Activated B cell treated with CpG ODN at 0.5 μM for 24 hours (primary cell): ENCODE data around the gene LLGL1. TPM values are rescaled to one million over a fixed set of nuclear protein-coding genes. Genes with fewer than 3 reads are reported as not detected.

Experiments used
- ATAC-seq: fragments of 200-7000 bp; cut with Tn5 transposase; one replicate; pipeline ENCODE4 v1.10.0; 2021; ENCODE audit warnings: low read depth, mild to moderate bottlenecking, moderate library complexity
- CTCF ChIA-PET: fragments of 350-600 bp; sonication (Branson Sonifier 250); formaldehyde crosslinking; loops from one replicate; lab custom pipeline; 2021; ENCODE audit warnings: antibody characterized with exemption; lab: Charles Lee
- POLR2A ChIA-PET: fragments of 350-600 bp; sonication (Branson Sonifier 250); formaldehyde crosslinking; loops from one replicate; lab custom pipeline; 2021; ENCODE audit warnings: antibody characterized with exemption; lab: Charles Lee
- DNase-seq: peaks from one replicate; pipeline ENCODE4 v3.0.0; 2022
- H3K27ac Mint-ChIP-seq: one replicate; pipeline ENCODE4 v1.8.0; 2020; ENCODE audit warnings: mixed read lengths
- H3K27me3 Mint-ChIP-seq: one replicate; pipeline ENCODE4 v1.8.0; 2021; ENCODE audit warnings: mixed read lengths
- H3K36me3 Mint-ChIP-seq: one replicate; pipeline ENCODE4 v1.8.0; 2021; ENCODE audit warnings: low read depth, mixed read lengths
- H3K4me1 Mint-ChIP-seq: one replicate; pipeline ENCODE4 v1.8.0; 2021; ENCODE audit warnings: mixed read lengths
- H3K4me3 Mint-ChIP-seq: one replicate; pipeline ENCODE4 v1.8.0; 2020; ENCODE audit warnings: mild to moderate bottlenecking, mixed read lengths
- H3K9me3 Mint-ChIP-seq: one replicate; pipeline ENCODE4 v1.8.0; 2020; ENCODE audit warnings: mixed read lengths
- intact Hi-C: fragments of 100-400 bp; cut with micrococcal nuclease; formaldehyde crosslinking; loops from one replicate; pipeline ENCODE4 v1.15.1; 2024
- total RNA-seq: library from RNA; stranded (reverse); gene quantifications from 2 replicates; pipeline ENCODE4 v1.2.3, GENCODE V29; 2022
- TF ChIP-seq, protein P1 (sequence below): fragments of 200-600 bp; IDR thresholded peaks from one replicate; pipeline ENCODE4 v1.8.0; 2022; ENCODE audit warnings: antibody characterized with exemption, mild to moderate bottlenecking

Gene LLGL1
- total RNA-seq, 1 donor from 2014 or later, result 10.5 TPM

DNA sequence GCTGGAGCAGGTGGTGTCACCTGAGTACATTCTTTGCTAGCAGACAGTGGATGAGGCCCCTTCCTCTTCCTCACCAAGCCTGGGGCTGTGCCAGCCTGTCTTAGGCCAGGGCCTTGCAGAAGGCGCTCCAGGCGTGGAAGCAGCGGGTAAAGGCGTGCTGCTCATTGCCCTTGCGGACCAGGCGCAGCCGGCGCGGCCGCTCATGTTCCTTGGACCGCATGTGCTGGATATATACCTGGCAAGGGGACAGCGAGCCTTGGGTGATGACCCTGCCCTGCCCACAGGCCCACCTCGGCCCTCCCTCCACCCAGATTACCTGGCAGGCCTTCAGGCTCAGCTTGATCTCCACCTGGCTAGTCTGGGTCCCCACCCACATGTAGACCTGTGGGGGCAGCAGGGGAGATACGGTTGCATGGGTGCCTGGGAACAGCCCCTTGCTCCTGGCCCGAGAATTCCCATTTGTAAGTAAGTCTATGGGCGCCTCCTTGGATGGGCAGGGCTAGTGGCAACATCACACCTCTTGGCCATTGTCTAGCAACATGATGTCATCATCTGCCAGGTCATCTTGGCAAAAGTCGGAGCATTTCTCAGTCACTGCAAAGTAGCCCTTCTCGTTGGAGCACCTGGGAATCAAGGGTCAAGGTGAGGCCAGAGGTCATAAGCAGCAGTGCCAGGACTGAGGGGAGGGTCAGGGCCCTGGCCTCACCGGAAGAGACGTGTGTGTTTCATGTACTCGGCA lies 19.8 kb downstream of the LLGL1 start:
- ChIA-PET POLR2A (no interaction called here), CTCF (no interaction called here)
- TF ChIP-seq, protein P1, sequence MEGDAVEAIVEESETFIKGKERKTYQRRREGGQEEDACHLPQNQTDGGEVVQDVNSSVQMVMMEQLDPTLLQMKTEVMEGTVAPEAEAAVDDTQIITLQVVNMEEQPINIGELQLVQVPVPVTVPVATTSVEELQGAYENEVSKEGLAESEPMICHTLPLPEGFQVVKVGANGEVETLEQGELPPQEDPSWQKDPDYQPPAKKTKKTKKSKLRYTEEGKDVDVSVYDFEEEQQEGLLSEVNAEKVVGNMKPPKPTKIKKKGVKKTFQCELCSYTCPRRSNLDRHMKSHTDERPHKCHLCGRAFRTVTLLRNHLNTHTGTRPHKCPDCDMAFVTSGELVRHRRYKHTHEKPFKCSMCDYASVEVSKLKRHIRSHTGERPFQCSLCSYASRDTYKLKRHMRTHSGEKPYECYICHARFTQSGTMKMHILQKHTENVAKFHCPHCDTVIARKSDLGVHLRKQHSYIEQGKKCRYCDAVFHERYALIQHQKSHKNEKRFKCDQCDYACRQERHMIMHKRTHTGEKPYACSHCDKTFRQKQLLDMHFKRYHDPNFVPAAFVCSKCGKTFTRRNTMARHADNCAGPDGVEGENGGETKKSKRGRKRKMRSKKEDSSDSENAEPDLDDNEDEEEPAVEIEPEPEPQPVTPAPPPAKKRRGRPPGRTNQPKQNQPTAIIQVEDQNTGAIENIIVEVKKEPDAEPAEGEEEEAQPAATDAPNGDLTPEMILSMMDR, result no peak
- DNase-seq (no peak), ATAC-seq (no peak)
- Mint-ChIP-seq H3K36me3 (peaks cover 53% of the 10 kb centered on the region), H3K9me3 (no peaks in the 10 kb centered on the region), H3K4me1 (peaks cover 6% of the 10 kb centered on the region), H3K4me3 (no peak overlapping the region), H3K27ac (no peak overlapping the region), H3K27me3 (no peaks in the 10 kb centered on the region)
- intact Hi-C loops, result loop anchor here (5.0 kb wide), 1 partner anchor 117 kb away; the partner anchor contains the start of gene SHMT1

DNA sequence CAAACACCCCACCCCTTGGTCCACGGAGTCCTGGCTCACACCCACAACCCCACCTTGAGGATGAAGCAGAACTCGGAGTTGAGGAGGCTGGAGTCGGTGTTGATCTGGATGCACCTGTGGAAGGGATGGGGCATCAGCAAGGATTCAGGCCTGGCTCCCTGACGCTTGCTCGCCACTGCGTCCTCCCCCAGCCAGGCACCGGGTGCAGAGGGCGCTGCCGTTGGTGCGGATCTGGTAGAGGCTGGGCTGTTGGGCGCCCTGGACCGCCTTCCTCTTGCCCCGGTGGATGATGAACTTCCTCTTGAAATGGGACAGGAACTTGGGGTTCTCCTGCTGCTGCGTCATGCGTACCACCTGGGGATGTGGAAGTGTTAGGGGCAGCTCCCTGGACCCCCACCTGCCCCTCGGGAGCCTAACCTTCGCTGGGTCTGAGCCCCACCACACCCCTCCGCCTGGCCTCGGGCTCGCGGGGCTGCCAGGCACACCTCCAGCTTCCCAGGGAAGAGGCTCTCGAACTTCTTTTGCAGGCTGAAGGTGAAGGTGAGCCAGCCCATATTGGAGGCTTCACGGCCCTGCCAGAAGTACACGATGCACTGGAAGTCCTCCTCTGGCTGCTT lies 20.8 kb downstream of the LLGL1 start:
- Mint-ChIP-seq H3K27me3 (no peaks in the 10 kb centered on the region), H3K4me3 (no peak overlapping the region), H3K36me3 (peaks cover 63% of the 10 kb centered on the region), H3K4me1 (peaks cover 6% of the 10 kb centered on the region), H3K27ac (no peak overlapping the region), H3K9me3 (no peaks in the 10 kb centered on the region)
- DNase-seq, result no peak
- TF ChIP-seq, protein P1, result no peak
- no peak for ATAC-seq
- POLR2A ChIA-PET, result no interaction called here
- intact Hi-C loops, result loop anchor here (5.0 kb wide), 1 partner anchor 116 kb away; the partner anchor contains the start of gene SHMT1
- CTCF ChIA-PET, result no interaction called here

DNA sequence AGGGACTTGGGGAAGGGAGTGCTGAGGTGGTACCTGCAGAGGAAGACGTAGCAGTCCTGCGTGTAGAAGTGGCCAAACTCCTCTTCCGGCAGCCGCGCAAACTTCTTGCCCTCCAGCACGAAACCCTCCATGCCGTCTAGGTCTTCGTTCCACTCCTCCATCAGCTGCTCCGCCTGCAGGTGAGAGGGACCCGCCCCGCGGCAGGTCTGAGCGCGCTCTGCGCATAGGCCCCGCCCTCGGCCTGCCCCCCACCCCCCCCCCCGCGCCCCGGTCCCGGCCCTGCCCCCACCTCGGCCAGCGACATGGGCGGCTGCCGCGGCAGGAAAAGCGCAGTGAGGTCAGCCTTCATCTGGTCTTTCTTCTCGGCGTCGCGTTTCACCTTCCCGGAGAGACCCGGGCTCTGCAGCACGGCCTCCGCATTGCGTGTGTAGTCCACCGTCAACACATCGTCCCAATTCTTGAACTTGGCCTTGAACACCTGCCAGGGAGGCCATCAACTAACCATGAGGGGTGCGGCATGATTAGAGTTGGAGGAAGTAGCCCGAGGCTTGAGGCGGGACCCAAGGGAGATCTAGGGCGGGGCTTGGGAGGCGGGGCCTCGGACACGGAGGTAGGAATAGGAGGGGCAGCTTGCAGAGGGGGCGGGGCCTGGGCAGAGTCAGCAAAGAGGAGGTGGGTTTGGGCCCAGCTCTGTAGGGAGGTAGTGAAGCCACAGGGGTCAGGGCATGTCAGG lies 21.6 kb downstream of the LLGL1 start:
- ChIA-PET POLR2A (no interaction called here), CTCF (no interaction called here)
- H3K9me3 Mint-ChIP-seq, result no peaks in the 10 kb centered on the region
- peaks cover 6% of the 10 kb centered on the region for H3K4me1 Mint-ChIP-seq
- DNase-seq (peak; percentile 35), ATAC-seq (peak; percentile 70)
- no peaks in the 10 kb centered on the region for H3K27me3 Mint-ChIP-seq
- intact Hi-C loops, result loop anchor here (5.0 kb wide), 1 partner anchor 115 kb away; the partner anchor contains the start of gene SHMT1
- H3K27ac Mint-ChIP-seq, result no peak overlapping the region
- H3K4me3 Mint-ChIP-seq, result no peak overlapping the region
- H3K36me3 Mint-ChIP-seq, result peaks cover 69% of the 10 kb centered on the region
- TF ChIP-seq, protein P1, result no peak

DNA sequence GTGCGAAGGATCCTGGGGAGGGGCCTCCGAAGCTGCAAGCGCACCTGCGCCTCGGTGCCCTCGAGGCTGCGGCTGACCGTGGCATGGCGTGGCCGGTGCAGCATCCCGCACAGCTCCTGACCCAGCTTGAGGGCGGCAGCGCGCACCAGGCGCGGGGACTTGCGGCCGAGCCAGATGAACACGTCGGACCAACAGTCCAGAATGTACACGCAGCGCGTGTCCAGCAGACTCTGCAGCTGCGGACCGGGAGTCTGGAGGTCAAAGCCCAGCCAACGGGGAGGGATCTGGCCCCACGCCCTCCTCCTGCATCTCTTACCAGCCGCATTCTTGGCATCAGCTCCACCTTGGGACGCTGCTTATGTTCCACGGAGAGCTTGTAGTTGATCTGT lies 22.2 kb downstream of the LLGL1 start:
- no peak for ATAC-seq
- Mint-ChIP-seq H3K36me3 (peaks cover 72% of the 10 kb centered on the region), H3K9me3 (no peaks in the 10 kb centered on the region), H3K4me3 (no peak overlapping the region), H3K27me3 (no peaks in the 10 kb centered on the region), H3K4me1 (peaks cover 6% of the 10 kb centered on the region), H3K27ac (no peak overlapping the region)
- DNase-seq, result no peak
- POLR2A ChIA-PET, result no interaction called here
- intact Hi-C loops, result loop anchor here (1.0 to 5.0 kb wide), 2 partner anchors 11 to 115 kb away; partner anchors contain the start of genes FLII and SHMT1
- CTCF ChIA-PET, result no interaction called here
- TF ChIP-seq, protein P1, result no peak
